GM18499 (cell line): ENCODE data around the gene KCNE4.

ENCODE experiments used
- ATAC-seq: cut with Tn5 transposase; IDR thresholded peaks from one replicate; pipeline ENCODE4 v1.9.1; 2021; ENCODE audit warnings: moderate number of reproducible peaks; ENCODE audit not compliant: insufficient read depth, unreplicated experiment

Gene KCNE4

DNA sequence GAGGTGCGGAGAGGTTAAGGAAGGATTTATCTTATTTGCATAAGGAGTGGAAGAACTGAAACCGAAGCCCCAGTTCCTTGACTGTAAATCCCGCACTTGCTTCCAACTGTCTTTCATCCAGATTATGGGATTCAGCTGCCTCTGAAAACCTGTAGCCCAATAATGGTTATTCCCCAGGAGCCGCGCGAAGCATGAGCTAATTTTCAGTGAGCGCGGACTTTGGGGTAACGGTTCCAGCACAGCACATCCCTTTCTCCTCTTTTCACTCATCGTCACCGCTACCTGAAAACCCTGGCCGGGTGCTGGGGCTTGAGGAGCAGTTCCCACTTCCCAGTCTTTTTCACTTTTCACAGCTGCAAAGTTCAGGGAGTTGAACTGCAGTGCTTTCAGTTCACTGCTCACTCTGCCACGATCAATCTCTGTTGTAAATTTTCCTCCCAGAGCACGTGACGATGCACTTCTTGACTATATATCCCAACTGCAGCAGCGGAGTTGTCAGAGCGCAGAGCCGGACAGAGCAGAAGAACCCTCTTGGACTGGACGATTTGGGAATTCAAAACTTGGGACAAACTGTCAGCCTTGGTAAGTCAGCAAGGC lies at the start of gene KCNE4:
TSS of gene KCNE4 (plus strand) at position 498 of the 597 bp plus-strand sequence. CDS start 641 bp downstream, outside the sequence.
- no peak for ATAC-seq

DNA sequence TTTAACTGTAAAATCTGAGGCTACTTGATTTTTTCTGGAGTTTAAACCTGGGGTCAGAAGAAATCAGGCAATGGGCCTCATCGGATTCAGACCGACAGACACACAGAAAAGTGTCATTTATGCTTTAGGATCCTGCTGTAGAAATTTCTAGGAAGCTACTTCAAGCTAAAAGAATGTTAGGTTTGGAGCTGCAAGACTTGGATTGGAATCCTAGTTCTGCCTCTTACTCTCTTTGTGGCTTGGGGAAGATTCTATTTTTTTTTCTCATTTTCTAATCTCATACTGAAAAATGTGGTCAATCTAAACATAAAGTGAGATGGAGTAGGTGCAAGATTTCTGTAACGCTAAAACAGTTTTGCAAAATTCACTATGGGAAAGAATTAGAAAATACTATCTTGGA lies 48.8 kb upstream of the KCNE4 start:
- ATAC-seq = no peak

DNA sequence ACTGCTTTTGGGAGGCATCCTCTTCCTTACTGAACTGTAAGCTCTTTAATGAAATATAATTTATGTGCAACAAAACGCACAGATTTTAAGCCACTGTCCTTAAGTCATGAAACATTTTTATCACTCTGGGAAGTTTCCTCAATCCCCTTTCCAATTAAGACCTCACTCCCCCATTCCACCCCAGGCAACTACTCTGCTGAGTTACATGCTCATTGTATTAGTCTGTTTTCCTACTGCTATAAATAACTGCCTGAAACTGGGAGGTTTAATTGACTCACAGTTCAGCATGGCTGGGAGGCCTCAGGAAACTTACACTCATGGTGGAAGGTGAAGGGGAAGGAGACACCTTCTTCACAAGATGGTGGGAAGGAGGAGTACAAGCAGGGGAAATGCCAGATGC lies 46.5 kb upstream of the KCNE4 start:
- no peak for ATAC-seq

GRCh38 chr2:223007531-223007930 lies 44.5 kb upstream of the KCNE4 start:
- ATAC-seq = no peak

GRCh38 chr2:223008162-223008561 lies 43.8 kb upstream of the KCNE4 start:
- no peak for ATAC-seq

- no peak for ATAC-seq
These were observed 43.0 kb upstream of the KCNE4 start for GRCh38 chr2:223008956-223009355.

DNA sequence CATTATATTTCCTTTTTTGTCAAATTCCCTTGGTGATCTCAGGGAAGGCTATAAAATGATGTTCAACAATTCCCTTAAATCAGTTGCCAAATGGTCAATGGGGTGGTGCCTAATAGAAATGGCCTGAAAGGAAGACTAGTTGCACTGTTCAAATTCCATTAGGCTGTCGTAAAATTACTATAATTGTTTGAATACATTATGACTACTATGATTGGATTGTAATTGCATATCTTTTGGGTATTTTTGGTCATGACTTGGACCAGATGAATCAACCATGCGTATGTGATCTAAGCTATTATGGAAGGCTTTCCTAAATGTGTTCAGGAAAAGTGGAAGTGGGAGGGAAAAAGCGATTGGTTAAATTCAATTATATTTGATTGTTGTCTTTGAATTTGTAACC lies 41.3 kb upstream of the KCNE4 start:
- ATAC-seq = no peak

DNA sequence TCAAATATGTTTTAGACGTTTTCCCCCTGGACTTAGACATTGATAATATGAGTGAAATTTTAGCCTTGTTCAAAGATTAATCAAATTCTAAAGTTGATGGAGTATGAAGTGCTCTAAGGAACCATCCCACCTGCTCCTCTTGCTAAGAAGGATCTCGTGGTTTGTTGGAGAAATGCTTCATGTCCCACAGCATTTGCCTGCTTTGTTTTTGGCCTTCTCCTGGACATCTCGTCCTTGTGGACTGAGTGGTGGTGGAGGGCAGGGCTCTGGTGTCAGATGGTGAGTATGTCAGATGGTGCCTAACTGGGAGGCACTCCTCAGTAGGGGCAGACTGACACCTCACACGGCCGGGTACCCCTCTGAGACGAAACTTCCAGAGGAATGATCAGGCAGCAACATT lies 39.7 kb upstream of the KCNE4 start:
- ATAC-seq = no peak

- ATAC-seq = no peak
These were observed 32.5 kb upstream of the KCNE4 start for GRCh38 chr2:223019390-223019930.

- ATAC-seq = peak; percentile 98
These were observed 31.8 kb upstream of the KCNE4 start for GRCh38 chr2:223019987-223020717.

GRCh38 chr2:223020971-223021675 lies 30.9 kb upstream of the KCNE4 start:
- no peak for ATAC-seq

GRCh38 chr2:223026357-223027110 lies 25.5 kb upstream of the KCNE4 start:
- ATAC-seq = no peak

DNA sequence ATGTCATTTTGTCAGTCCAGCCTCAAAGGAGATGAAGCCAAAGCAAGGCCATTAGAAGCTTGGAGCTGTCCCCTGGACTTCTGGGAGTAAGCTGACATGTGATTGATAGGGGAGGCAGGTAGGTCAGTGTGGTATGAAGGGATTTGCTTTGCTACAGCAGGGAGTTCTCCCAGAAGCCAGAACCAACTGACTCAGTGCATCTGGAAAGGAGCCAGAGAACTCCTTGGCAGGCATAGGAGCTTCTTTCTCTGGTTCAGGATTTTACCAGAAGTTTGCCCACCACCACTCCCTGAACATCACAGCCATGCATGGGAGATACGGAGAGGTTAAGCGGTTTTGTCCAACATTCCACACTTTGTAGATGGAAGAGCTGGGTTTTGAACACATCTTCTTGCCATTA lies 24.5 kb upstream of the KCNE4 start:
- no peak for ATAC-seq

GRCh38 chr2:223029287-223029686 lies 22.7 kb upstream of the KCNE4 start:
- ATAC-seq = no peak

- ATAC-seq = no peak
These were observed 19.5 kb upstream of the KCNE4 start for GRCh38 chr2:223032187-223033142.

- no peak for ATAC-seq
These were observed 17.6 kb upstream of the KCNE4 start for GRCh38 chr2:223034221-223034975.

DNA sequence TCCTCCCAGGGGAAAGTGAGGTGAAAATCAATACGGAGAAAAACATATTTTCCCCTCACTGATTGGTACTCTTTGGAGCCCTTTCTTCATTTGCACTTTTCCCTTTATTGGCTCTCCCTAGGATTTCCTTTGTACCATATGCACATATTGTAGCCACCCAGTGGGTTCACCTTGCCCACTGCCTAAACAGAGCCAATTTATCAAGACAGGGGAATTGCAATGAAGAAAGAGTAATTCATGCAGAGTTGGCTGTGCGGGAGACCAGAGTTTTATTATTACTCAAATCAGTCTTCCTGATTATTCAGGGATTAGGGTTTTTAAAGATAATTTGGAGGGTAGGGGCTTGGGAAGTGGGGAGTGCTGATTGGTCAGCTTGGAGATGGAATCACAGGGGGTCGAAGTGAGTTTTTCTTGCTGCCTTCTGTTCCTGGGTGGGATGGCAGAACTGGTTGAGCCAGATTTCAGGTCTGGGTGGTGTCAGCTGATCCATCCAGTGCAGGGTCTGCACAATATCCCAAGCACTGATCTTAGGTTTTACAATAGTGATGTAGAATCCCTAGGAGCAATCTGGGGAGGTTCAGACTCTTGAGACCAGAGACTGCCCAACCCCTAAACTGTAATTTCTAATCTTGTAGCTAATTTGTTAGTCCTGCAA lies 15.1 kb upstream of the KCNE4 start:
- no peak for ATAC-seq

DNA sequence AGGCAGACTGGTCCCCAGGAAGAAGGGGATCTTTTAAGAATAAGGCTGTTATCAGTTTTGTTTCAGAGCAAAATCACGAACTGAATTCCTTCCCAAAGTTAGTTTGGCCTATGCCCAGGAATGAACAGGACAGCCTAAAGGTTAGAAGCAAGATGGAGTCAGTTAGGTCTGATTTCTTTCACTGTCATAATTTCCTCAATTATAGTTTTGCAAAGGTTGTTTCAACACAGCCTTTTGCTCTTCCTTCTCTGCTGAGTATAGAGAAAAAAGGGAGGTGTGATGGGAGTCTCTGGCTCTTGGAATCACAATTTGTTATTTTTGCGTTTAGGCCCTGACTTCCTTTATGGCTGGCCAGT lies 14.6 kb upstream of the KCNE4 start:
- no peak for ATAC-seq
